ENCODE results near the gene PCSK1N. TPM values are rescaled to one million over a fixed set of nuclear protein-coding genes. Genes with fewer than 3 reads are reported as not detected.

Gene PCSK1N
- total RNA-seq, 1 experiment from 2014 or later, result not detected

DNA sequence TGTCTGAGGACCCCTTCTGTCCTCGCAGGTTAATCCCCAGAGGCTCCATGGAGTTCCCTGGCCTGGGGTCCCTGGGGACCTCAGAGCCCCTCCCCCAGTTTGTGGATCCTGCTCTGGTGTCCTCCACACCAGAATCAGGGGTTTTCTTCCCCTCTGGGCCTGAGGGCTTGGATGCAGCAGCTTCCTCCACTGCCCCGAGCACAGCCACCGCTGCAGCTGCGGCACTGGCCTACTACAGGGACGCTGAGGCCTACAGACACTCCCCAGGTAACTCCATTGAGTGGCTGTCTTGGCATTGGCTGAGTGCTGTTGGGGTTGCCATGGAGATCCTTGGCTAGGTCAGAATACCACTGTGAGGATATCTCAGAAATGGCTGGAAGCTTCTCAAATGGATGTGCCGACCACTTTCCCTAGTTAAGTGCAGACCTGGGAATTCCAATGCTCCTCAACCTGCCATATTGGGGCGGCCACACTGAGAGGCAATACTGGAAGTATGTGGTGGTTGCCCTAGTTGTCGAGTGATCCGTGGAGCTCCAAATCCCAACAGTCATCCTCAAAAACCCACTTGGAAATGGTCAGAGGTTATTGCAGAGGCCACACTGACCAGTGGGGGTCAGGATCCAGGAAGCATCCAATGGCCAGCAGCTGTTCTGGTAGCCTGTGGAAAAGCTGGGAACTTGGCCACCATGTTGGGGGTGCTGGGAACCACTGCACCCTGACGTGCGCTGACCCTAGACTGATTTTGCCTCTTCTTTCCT, 44.2 kb downstream of the PCSK1N start:
- no peak for DNase-seq (ENCODE audit: low read depth)

DNA sequence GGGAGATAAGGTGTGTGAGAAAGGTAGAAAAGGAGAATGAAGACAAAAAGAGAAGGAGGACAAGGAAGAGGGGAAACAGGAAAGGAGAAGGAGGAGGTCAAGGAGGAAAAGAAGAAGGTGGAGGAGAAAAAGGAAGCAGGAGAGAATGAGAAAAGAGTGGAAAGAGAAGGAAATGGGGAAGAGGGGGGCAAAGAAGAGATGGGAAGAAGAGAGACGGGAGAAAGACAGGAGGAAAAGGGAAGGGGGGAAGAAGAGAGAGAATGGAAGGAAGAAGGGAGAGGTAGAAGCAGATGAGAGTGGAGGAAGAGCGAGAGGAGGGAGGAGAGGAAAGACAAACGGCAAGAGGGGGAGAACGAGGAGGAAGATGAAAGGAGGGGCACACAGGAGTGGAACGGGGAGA, 44.9 kb downstream of the PCSK1N start:
- no peak for DNase-seq (ENCODE audit: low read depth)

DNA sequence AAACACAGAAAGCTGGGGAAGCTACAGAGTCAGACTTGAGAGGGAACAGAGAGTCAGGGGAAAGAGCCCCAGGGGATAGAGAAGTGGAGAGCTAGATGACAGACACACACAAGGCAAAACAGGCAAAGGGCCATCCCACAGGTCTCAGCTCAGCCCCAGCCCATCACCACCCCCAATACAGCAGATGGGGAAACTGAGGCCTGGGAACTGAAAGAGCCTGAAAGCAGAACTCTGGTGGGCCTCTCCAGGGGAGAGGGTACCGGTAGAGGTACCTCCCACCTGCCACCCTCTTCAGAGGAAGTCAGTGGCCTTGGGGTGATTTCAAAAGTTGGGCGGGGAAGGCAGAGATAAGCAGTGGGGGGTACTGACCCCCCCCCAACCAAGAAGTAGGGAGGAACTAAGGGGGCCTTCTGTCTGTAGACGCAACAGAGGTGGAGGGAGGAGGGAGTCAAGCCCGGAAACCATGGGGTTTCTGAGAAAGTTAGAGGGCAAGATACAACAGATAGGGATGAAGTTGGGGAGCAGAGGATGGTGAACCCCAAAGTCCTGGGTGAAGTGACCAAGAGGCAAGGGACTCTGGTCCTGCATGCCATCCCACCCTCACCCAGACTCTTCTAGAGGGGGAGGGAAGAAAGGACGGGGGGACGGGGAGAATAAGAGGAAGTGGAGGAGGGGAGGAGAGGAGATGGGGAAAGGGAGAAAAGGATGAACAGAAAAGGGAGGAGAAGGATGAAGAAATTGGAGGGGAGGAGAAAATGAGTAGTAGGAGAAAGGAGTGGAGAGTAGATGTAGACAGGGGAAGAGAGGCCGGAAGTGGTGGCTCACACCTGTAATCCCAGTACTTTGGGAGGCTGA, 45.8 kb downstream of the PCSK1N start:
- no peak for DNase-seq (ENCODE audit: low read depth)

DNA sequence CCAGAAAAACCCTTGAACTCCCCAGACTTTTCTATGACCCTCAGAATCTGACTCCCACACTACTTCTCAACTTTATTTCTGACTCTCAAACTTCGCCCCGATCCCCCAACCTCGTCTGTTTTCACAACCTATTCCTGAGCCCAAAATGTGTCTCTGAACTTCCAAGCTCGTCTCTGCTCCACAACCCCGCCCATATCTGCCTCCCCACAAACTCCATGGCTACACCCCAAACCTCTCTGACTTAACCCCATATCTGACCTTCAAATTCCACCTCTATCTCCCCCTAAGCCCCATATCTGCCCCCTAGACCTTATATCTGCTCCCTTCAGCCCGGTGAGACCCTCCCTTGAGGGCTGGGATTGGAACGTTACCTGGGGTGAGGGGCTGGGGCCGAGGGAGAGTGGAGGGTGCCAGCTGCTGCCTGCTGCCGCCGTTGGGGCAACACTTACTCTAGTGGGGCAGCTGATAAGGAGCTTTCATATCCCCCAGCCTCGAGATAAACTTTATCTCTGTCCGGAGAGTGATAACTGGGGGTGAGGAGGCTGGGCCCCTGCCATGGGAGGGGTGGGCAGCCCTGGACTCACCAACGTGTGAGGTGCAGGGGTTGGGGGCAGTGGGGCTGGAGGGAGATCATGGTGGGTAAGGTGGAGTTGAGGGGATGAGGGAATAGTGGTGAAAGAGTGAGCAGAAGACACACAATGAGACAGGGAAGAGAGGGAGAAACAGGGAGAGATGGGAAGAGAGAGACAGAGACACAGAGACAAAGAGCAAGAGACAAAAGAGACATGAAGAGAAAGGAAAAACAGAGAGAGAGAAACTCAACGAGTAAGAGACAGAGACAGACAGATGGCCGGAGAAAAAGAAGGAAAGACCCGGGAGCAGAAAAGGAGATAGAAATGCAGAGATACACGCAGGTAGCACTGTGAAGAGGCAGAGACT, 47.6 kb downstream of the PCSK1N start:
- no peak for DNase-seq (ENCODE audit: low read depth)

DNA sequence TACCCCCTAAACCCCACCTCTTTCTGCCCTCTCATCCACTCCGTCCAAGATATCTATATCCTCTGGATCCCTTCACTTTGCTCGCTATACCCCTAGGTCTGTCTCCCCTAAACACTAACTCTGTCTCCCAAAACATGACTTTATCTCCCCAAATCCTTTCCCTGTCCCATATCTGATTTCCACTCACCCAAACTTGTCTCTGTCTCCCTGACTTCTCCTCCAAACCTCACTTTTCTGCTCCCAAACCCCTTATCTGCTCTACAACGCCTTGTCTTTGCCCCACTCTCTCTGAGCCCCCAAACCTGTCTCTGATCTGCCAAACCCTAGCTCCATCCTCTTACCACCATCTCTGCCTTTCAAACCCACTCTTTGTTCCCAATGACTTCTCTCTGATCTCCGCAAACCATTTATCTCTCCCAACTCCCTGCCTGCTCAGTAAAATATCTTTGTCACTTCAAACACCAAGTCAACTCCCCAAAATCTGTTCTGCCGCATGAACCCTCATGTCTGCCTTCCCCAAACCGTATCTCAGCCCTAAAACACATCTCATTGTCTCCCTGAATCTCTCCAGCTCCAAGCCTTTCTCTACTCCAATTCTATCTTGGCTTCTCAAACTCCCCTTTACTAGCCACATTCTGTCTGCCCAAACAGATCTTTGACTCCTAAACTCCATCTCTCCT, 48.4 kb downstream of the PCSK1N start:
- DNase-seq (ENCODE audit: low read depth), result no peak

DNA sequence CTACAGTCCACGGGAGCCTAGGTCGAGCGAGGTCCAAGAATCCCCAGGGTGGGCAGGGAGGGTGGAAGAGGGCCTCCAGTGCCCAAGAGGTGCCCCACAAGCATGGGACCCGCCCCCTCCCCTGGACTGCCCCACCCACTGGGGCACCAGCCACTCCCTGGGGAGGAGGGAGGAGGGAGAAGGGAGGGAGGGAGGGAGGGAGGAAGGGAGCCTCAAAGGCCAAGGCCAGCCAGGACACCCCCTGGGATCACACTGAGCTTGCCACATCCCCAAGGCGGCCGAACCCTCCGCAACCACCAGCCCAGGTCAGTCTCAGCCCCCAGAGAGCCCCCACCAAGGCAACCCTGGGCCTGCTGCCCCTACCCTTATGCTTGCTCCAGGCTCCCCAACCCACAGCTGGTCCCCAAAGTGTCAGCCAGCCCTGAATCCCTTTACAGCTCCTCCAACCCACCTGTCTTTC, 49.0 kb downstream of the PCSK1N start, which contains the start of gene GATA1:
Gene GATA1, plus strand, starts transcription at position 250 of the 460 bp plus-strand sequence. CDS start 4,520 bp downstream, outside the sequence.
- no peak for DNase-seq (ENCODE audit: low read depth)

DNA sequence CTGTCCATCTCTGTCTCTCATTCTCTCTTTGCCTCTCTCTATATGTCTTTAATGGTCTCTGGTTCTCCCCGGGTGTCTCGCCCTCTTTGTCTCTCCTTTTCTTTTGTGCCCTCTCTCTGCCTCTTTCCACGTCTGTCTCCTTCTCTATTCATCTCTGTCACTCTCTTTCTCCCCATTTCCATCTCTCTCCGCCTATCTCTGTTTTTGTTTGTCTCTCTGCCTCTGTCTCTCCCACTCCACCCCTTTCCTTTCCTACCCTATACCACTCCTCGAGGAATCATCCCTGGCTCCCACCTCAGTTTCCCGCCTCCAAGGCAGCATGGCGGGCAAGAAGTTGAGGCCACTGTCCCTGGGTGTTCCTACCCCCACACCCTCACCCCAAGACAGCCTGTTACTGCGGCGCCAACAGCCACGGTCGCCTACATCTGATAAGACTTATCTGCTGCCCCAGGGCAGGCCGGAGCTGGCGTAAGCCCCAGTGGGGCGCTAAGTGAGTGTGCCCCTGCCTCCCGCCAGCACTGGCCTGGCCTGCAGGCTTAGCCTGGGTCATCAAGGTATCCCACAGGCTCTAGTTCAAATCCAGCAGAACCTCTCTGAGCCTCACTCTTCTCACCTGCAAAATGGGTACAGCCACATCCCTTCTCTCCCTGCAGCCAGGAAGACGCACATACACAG, 49.7 kb downstream of the PCSK1N start:
- DNase-seq (ENCODE audit: low read depth), result no peak

DNA sequence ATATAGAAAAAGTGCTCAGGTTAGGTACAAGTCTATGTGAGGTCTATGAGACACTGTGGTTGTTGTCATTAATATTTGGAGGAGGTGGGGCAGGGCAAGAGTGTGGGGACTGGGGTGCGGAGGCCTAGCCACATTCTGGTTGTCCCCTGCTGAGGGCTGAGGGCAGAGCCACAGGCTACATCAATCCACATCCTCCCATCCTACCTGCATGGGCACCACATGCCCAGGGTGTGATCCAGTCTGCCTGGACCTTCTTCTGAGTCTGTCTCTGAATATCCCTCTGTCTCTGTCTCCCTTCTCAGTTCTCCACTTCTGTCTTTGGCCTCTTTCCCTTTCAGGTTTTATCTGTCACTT, 50.2 kb downstream of the PCSK1N start:
- no peak for DNase-seq (ENCODE audit: low read depth)

DNA sequence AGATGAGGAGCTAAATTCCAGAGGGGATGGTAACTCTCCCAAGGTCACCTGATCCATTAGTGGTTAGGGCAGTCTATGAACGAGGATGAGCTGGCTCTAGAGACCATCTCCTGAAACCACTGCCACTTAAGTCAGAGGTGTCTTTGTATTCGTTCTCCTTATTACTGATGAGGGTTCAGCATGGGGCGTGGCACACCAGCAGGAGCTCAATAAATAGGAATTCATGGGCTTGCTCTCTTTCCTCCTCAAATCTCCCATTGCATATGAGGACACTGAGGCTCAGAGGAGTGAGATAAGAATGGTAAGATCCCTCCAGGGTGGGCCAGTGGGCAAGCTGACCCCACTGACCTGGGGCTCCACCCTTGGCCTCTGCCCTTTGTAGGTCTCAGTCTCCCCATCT, 50.7 kb downstream of the PCSK1N start:
- no peak for DNase-seq (ENCODE audit: low read depth)

DNA sequence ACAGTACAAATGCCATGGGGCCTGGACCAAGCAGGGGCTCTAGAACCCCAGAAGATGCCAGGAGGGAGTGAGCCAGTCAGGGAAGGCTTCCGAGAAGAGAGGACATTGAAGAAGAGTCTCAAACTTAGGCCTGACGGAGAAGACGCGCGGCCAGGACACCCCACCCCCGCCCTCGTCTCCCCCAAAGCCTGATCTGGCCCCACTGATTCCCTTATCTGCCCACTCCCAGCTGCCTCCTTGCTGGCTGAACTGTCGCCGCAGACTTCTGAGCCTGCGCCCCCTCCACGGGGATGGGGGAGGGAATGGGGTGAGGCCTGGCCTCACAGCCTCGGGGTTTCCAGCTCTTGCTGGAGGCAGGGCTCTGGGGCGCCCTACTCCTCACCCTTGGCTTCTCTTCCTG, 52.6 kb downstream of the PCSK1N start:
- DNase-seq (ENCODE audit: low read depth), result no peak

DNA sequence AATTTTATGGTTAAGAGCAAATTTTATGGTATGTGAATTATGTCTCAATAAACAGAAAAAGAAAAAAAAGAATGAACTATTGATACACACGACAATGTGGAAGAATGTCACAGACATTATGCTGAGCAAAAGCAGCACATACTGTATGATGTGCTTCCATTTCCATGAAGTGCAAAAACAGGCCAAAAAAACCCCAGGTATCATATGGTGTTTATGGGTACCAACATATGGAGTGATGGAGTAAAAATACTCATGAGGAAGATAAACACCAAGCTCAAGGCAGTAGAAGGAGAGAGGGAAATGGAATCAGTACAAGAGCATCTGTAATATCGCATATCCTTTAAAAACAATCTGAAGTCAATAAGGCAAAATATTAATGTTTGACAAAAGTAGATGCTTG, 53.2 kb downstream of the PCSK1N start:
- no peak for DNase-seq (ENCODE audit: low read depth)

DNA sequence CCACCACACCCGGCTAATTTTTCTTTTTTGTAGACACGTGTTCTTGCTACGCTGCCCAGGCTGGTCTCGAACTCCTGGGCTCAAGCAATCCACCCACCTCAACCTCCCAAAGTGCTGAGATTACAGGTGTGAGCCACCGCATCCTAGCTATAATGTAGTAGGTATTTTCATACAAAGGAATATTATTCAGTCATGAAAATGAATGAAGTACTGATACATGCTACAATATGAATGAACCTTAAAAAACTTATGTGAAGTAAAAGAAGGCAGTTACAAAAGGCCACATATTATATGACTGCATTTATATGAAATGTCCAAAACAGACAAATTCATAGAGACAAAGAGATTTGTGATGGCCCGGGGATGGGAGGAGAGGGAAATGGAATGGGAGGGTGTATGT, 53.7 kb downstream of the PCSK1N start:
- no peak for DNase-seq (ENCODE audit: low read depth)

Other genes with a start within 250 kb of the PCSK1N start
- gene WDR13, start 238.1 kb downstream of the PCSK1N start, total RNA-seq (2014; rRNA removed; shearing (Covaris generic)), result 66.1 and 74.0 TPM in 2 replicates
- gene WAS, start 151.8 kb downstream of the PCSK1N start, total RNA-seq (2014; rRNA removed; shearing (Covaris generic)), result 0.20 and 0.47 TPM in 2 replicates
- gene SUV39H1, start 138.9 kb downstream of the PCSK1N start, total RNA-seq (2014; rRNA removed; shearing (Covaris generic)), result 10.1 and 11.2 TPM in 2 replicates
- gene GLOD5, start 73.9 kb downstream of the PCSK1N start, total RNA-seq (2014; rRNA removed; shearing (Covaris generic)), result not detected in 2 replicates
- not detected in 2 replicates for gene GATA1, start 49.0 kb downstream of the PCSK1N start, total RNA-seq (2014; rRNA removed; shearing (Covaris generic))
- gene HDAC6, start 33.5 kb downstream of the PCSK1N start, total RNA-seq (2014; rRNA removed; shearing (Covaris generic)), result 11.0 and 12.0 TPM in 2 replicates
- not detected in 2 replicates for gene ERAS, start 9.1 kb downstream of the PCSK1N start, total RNA-seq (2014; rRNA removed; shearing (Covaris generic))
- 63.0 and 65.9 TPM in 2 replicates for gene TIMM17B, start 62.2 kb upstream of the PCSK1N start, total RNA-seq (2014; rRNA removed; shearing (Covaris generic))
- 80.8 and 109 TPM in 2 replicates for gene PQBP1, start 62.3 kb upstream of the PCSK1N start, total RNA-seq (2014; rRNA removed; shearing (Covaris generic))
- 19.4 and 30.6 TPM in 2 replicates for gene SLC35A2, start 76.0 kb upstream of the PCSK1N start, total RNA-seq (2014; rRNA removed; shearing (Covaris generic))
- 0.03 and 0.16 TPM in 2 replicates for gene PIM2, start 83.4 kb upstream of the PCSK1N start, total RNA-seq (2014; rRNA removed; shearing (Covaris generic))
- gene OTUD5, start 122.0 kb upstream of the PCSK1N start, total RNA-seq (2014; rRNA removed; shearing (Covaris generic)), result 30.0 and 31.7 TPM in 2 replicates
- gene KCND1, start 136.2 kb upstream of the PCSK1N start, total RNA-seq (2014; rRNA removed; shearing (Covaris generic)), result 0.23 and 0.42 TPM in 2 replicates
- gene GRIPAP1, start 166.7 kb upstream of the PCSK1N start, total RNA-seq (2014; rRNA removed; shearing (Covaris generic)), result 11.9 and 13.9 TPM in 2 replicates
- 52.6 and 65.8 TPM in 2 replicates for gene TFE3, start 207.7 kb upstream of the PCSK1N start, total RNA-seq (2014; rRNA removed; shearing (Covaris generic))
- 0.14 TPM in 1 of 2 replicates, not detected in the other for gene CCDC120, start 223.4 kb upstream of the PCSK1N start, total RNA-seq (2014; rRNA removed; shearing (Covaris generic))
- gene PRAF2, start 238.4 kb upstream of the PCSK1N start, total RNA-seq (2014; rRNA removed; shearing (Covaris generic)), result 8.6 and 22.1 TPM in 2 replicates
- gene WDR45, start 244.3 kb upstream of the PCSK1N start, total RNA-seq (2014; rRNA removed; shearing (Covaris generic)), result 40.7 and 45.2 TPM in 2 replicates

All from HT1080 (cell line).